Bronchial epithelial cell (primary cell): ENCODE data around the gene KIFBP. TPM values are rescaled to one million over a fixed set of nuclear protein-coding genes. Genes with fewer than 3 reads are reported as not detected.
A peak's percentile ranks its signal among the peaks of the same experiment; 100 is the strongest.

Experiments used
- DNase-seq: peaks from one replicate; pipeline ENCODE4 v3.0.0-alpha.2; 2010; ENCODE audit warnings: low read depth
- FAIRE-seq: peaks from 2 replicates; lab custom pipeline; 2011; peaks lifted over from hg19 to GRCh38; lab: Jason Lieb, UNC
- H3K27me3 ChIP-seq: 2 replicates; pipeline ENCODE4 v1.5.1; 2011; ENCODE audit warnings: low read length; ENCODE audit not compliant: control insufficient read depth, insufficient read depth
- H3K36me3 ChIP-seq: 2 replicates; pipeline ENCODE4 v1.5.1; 2011; ENCODE audit warnings: low read length; ENCODE audit not compliant: control insufficient read depth, insufficient read depth
- H3K4me3 ChIP-seq: 2 replicates; pipeline ENCODE4 v1.5.1; 2011; ENCODE audit warnings: mild to moderate bottlenecking, low read depth, low read length, control low read depth
- CTCF ChIP-seq: IDR thresholded peaks from 2 replicates; pipeline ENCODE4 v1.5.1; 2011; ENCODE audit warnings: mild to moderate bottlenecking, moderate library complexity, low read length, control low read depth, inconsistent platforms; ENCODE audit not compliant: insufficient read depth, severe bottlenecking
- total RNA-seq: library from RNA; depleted of rRNA; stranded (reverse); fragments of >200 nt; gene quantifications from 2 replicates; pipeline ENCODE4 v1.2.1, GENCODE V29; 2014

Gene KIFBP
- total RNA-seq, 1 donor from 2014 or later, result 11.8 TPM

DNA sequence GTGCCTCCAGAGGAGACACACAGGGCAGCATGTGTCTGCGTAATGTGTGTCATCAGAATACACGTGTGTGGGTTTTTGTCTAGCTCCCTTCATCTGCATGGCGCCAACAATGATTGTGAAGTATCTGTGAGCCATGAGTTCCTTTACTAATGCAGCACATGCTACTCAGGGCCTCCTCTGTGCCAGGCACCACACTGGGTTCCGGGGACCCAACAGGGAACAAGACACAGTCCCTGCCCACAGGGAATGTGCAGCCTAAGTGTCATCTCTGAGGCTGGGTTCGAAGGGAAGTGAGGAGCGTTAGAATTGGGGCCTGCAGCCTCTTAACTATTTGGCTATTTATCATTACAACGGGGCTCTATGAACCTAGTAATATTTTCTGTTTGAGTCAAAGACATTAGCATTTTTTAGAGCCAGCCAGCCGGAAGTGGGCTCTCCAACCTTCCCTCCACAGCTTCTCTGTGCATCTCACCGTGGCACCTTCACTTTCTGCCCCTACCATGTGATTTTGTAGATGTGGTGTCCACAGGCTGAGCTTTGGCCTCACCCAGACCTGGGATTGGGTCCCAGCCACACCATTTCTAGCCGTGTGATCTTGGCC lies 55.4 kb downstream of the KIFBP start:
- H3K27me3 ChIP-seq, result no peaks in the 10 kb centered on the region
- peak; percentile 23 for FAIRE-seq

GRCh38 chr10:69044546-69044945 lies 55.9 kb downstream of the KIFBP start:
- FAIRE-seq, result no peak
- DNase-seq, result no peak
- Histone ChIP-seq H3K4me3 (no peak overlapping the region), H3K36me3 (no peaks in the 10 kb centered on the region), H3K27me3 (no peaks in the 10 kb centered on the region)
- no peak for TF ChIP-seq CTCF

More for the DNA sequence above, 55.4 kb downstream of the KIFBP start:
- Histone ChIP-seq H3K4me3 (no peak overlapping the region), H3K36me3 (no peaks in the 10 kb centered on the region)
- no peak for TF ChIP-seq CTCF
- no peak for DNase-seq

DNA sequence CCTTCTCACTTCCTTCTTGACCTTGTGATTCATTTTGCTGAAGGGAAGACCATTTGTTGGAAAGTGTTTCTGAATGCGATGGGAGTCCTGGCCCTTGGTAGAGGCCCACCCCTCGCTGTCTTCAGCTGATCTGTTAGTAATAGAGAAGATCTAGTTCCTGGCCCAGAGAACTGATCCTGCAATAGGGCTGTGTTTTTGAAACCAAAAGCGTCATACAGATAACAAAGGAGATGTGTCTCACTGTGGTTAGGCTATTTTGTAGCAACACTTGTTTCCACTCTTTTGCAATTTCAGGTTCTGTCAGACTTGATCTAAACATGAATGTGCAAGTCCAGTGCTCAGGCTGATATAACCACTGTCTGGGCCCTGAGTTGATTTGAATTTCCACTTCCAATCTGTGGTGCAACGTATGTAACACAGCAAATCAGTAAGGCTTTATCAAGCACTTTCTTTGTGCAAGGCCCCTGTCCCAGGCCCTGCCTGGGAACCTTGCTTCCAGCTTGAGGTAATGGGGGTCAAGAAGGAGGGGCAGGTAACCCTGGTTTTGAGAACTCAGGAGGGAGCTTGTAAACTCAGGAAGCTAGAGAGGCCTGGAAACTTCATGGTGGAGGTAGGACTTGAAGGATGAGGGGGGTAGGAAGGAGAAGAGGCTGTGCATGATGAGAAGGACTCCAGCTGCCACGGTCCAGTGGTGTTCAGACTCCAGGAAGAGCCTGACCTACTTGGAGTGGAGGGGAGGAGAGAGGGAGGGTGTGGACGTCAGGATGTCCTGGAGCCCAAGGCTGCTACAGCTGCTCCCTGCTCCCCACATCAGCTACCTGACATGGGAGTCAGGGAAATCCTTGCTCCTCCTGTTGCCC lies 57.1 kb downstream of the KIFBP start:
- peak; percentile 98 for DNase-seq
- FAIRE-seq, result peak; percentile 89
- Histone ChIP-seq H3K36me3 (no peaks in the 10 kb centered on the region), H3K27me3 (no peaks in the 10 kb centered on the region), H3K4me3 (no peak overlapping the region)
- TF ChIP-seq CTCF, result no peak

GRCh38 chr10:69047111-69047832 lies 58.7 kb downstream of the KIFBP start:
- no peaks in the 10 kb centered on the region for H3K27me3 ChIP-seq
- FAIRE-seq (no peak), DNase-seq (no peak)
- no peaks in the 10 kb centered on the region for H3K36me3 ChIP-seq
- no peak for TF ChIP-seq CTCF
- H3K4me3 ChIP-seq, result no peak overlapping the region

DNA sequence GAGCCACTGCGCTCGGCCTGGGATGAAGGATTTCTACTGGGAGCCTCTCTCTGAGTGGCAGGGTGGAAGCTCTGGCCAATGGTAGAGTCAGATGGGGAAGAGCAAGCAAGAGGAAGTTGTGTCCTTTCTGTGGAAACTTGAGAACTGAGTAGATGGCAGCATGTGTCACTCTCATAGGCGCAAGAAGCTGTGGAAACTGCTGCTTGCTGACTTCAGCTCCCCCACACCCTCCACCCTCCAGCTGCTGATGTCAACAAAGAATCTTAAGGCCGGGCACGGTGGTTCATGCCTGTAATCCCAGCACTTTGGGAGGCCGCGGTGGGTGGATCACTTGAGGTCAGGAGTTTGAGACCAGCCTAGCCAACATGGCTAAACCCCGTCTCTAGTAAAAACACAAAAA lies 59.5 kb downstream of the KIFBP start:
- no peak overlapping the region for H3K4me3 ChIP-seq
- DNase-seq (peak; percentile 67), FAIRE-seq (no peak)
- H3K27me3 ChIP-seq, result no peaks in the 10 kb centered on the region
- H3K36me3 ChIP-seq, result no peaks in the 10 kb centered on the region
- no peak for TF ChIP-seq CTCF
